ENCODE results near the gene GTSE1.
"Not testable (repeated sequence)": the region's sequence is repeated elsewhere in the genome, so short reads cannot be mapped to it uniquely, and the experiment has no call there.

Gene GTSE1

DNA sequence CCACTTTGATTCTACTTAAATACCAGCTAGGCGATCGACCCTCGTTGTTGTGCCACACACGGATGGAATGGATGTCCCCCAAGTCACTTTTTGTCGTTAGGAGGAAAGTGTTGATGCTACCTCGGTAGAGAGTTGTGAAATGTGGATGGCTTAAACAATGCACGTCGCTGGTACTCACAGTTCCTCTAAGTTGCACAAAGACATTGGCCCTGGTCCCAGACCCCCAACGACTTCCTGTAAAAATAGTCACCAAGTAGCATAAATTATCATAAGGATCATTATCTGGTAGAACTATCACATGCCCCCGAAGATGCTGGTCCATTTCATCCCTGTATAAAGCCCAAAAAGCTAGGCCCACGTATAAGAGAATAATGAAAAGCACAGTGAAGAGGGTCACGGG lies 37.3 kb upstream of the GTSE1 start:
- FAIRE-seq (no peak), DNase-seq (ENCODE audit: insufficient read length, low spot score) (no peak)
- no peak for TF ChIP-seq PAX5 (IDR thresholded peaks at IDR 0.05; ENCODE audit: insufficient read depth, low read length, severe bottlenecking)
- no peak for TF ChIP-seq POLR2AphosphoS5 (IDR thresholded peaks at IDR 0.05; ENCODE audit: low read depth, low read length)
- no peak for TF ChIP-seq SPI1 (IDR thresholded peaks at IDR 0.05; ENCODE audit: low read depth, low read length)
- no peak for TF ChIP-seq POLR2A (IDR thresholded peaks at IDR 0.05; ENCODE audit: low read depth, low read length)
- TF ChIP-seq TAF1 (IDR thresholded peaks at IDR 0.05; ENCODE audit: low read depth, low read length), result no peak
- TF ChIP-seq POU2F2 (IDR thresholded peaks at IDR 0.05; ENCODE audit: low read depth, low read length), result no peak

DNA sequence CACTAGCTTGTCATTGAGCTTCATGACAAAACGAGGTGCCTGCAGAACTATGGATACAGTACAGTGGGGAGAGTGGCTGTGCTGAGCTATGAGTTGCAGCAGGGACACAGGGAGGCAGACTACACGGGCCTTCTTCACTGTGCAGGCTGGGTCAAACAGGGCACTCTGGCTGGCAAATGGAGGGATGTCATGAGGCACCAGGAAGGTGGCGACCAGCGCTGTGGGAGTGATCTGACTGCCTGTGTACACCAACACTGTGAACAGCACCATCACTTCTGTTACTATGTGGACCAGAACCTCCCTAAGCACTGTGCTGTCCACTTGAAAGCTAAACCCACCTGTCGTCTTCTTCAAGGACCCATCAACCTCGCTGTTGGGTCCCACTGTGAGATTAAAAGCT lies 36.6 kb upstream of the GTSE1 start:
- no peak for TF ChIP-seq PAX5 (IDR thresholded peaks at IDR 0.05; ENCODE audit: insufficient read depth, low read length, severe bottlenecking)
- no peak for TF ChIP-seq TAF1 (IDR thresholded peaks at IDR 0.05; ENCODE audit: low read depth, low read length)
- TF ChIP-seq POLR2AphosphoS5 (IDR thresholded peaks at IDR 0.05; ENCODE audit: low read depth, low read length), result no peak
- no peak for TF ChIP-seq POLR2A (IDR thresholded peaks at IDR 0.05; ENCODE audit: low read depth, low read length)
- no peak for TF ChIP-seq POU2F2 (IDR thresholded peaks at IDR 0.05; ENCODE audit: low read depth, low read length)
- no peak for TF ChIP-seq SPI1 (IDR thresholded peaks at IDR 0.05; ENCODE audit: low read depth, low read length)
- FAIRE-seq, result no peak
- DNase-seq (ENCODE audit: insufficient read length, low spot score), result no peak

DNA sequence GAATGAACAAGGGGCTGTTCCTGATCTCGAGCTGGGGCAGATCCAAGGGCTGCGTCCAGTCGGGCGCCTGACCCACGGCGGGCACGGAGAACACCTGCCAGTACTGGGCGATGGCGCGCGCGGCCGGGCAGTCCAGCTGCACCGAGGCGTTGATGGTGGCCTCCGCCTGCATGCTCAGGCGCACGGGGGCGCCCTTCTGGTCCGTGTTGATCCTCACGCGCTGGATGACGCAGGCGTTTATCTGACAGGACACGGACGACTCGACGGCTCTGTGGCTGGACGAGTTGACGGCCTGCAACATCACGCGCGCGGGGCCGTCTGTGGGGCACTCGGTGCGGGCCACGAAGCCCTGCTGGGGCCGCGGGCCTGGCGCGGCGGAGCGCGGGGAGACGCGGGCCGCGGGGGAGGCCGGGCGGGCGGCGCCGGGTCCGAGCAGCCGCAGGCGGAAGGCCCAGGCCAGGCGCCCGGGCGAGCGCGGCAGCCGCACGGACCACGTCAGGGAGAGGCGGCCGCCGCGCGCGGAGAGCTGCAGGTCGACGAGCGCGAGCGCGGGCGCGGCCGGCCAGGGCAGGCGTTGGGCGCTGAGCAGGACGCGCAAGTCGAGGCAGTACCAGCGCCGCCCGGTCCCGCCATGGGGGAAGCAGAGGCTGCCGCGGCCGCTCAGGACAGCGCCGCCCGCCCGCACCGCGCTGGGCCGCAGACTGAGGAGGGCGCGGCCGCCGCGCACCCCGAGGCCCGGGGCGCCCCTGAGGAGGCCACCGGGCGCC lies 34.0 kb upstream of the GTSE1 start:
- DNase-seq (ENCODE audit: insufficient read length, low spot score), result no peak
- FAIRE-seq, result no peak
- no peak for TF ChIP-seq TAF1 (IDR thresholded peaks at IDR 0.05; ENCODE audit: low read depth, low read length)
- TF ChIP-seq POLR2AphosphoS5 (IDR thresholded peaks at IDR 0.05; ENCODE audit: low read depth, low read length), result no peak
- TF ChIP-seq PAX5 (IDR thresholded peaks at IDR 0.05; ENCODE audit: insufficient read depth, low read length, severe bottlenecking), result no peak
- no peak for TF ChIP-seq POLR2A (IDR thresholded peaks at IDR 0.05; ENCODE audit: low read depth, low read length)
- TF ChIP-seq POU2F2 (IDR thresholded peaks at IDR 0.05; ENCODE audit: low read depth, low read length), result no peak
- no peak for TF ChIP-seq SPI1 (IDR thresholded peaks at IDR 0.05; ENCODE audit: low read depth, low read length)

DNA sequence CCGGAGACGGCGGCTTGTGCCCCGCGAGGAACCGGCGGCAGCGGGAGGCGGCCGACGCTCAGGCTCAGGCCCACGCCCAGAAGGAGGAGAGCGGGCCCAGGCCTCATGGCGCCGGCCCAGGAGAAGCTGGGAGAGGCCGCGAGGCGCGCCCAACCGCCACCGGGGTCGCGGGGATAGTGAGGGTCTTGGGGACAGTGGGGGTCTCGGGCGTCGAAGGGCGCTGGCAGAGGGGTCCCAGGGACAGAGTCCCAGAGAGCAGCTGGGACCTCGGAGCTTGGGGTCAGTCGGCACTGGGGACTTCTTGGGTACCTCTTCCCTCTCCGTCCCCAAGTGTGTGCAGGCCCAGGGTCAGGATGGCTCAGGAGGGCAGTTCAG lies 33.5 kb upstream of the GTSE1 start, which contains the start of gene PKDREJ:
TSS of gene PKDREJ (minus strand) at position 128 of the 375 bp plus-strand sequence. CDS start at position 107, 21 bp downstream.
- TF ChIP-seq POU2F2 (IDR thresholded peaks at IDR 0.05; ENCODE audit: low read depth, low read length) (no peak), TAF1 (IDR thresholded peaks at IDR 0.05; ENCODE audit: low read depth, low read length) (no peak), SPI1 (IDR thresholded peaks at IDR 0.05; ENCODE audit: low read depth, low read length) (no peak), POLR2AphosphoS5 (IDR thresholded peaks at IDR 0.05; ENCODE audit: low read depth, low read length) (no peak), POLR2A (IDR thresholded peaks at IDR 0.05; ENCODE audit: low read depth, low read length) (no peak), PAX5 (IDR thresholded peaks at IDR 0.05; ENCODE audit: insufficient read depth, low read length, severe bottlenecking) (no peak)
- DNase-seq (ENCODE audit: insufficient read length, low spot score) (no peak), FAIRE-seq (no peak)

DNA sequence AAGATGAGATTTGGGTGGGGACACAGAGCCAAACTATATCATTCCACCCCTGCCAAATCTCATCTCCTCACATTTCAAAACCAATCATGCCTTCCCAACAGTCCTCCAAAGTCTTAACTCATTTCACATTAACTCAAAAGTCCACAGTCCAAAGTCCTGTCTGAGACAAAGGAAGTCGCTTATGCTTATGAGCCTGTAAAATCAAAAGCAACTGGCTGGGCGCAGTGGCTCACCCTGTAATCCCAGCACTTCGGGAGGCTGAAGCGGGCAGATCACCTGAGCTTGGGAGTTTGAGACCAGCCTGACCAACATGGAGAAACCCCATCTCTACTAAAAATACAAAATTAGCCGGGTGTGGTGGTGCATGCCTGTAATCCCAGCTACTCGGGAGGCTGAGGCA lies 32.1 kb upstream of the GTSE1 start:
- not testable (repeated sequence) for FAIRE-seq; DNase-seq (ENCODE audit: insufficient read length, low spot score)

DNA sequence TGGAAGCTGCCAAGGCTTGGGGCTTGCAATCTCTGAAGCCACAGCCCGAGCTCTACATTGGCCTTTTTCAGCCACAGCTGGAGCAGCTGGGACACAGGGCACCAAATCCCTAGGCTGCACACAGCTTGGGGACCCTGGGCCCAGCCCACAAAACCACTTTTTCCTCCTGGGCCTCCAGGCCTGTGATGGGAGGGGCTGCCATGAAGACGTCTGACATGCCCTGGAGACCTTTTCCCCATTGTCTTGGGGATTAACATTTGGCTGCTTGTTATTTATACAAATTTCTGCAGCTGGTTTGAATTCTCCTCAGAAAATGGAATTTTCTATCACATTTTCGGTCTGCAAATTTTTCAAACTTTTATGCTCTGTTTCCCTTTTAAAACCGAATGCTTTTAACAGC lies 31.0 kb upstream of the GTSE1 start:
- DNase-seq (ENCODE audit: insufficient read length, low spot score); FAIRE-seq: not testable (repeated sequence)

DNA sequence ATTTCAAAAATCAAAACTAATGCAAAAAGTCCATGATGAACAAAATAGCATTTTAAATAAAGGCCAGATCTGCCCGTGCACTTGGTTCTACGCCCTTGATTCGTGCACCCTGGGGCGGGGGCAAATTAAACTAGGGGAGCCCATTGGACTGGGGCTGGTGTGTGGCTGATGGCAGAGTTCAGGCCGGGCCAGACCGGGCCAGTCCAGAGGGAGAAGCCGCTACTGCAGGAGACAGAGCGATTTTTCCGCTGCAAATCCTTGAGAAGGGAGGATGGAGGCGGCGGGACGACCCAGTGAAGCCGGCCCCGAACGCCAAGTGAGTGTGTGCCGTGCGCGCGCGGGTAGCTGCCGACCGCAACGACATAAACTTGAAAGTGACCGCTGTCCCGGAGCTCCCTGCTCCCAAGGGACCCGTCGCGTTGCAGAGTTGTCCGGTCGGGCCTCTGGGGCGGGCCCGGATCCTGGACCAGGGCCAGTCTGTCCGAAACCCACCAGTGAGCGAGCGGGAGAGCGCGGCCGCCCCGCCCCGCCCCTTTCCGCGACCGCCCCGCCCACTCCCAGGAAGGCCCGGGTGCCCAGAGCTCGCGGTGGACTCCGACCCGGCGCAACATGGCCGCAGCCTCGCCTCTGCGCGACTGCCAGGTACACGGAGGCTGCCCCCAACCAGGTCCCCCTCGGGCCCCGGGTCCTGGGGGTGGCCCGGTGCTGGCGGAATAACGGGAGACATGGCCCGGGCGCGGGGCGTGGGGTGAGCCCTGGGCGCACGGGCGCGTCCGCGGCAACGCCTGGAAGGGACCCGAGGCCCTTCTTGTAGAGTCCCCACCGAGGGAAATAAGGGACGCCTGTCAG lies 29.0 kb upstream of the GTSE1 start, which contains the start of gene TTC38:
TSS of gene TTC38 (plus strand) at position 578 of the 849 bp plus-strand sequence. CDS start at position 610, 32 bp downstream.
- TF ChIP-seq POLR2AphosphoS5 (IDR thresholded peaks at IDR 0.05; ENCODE audit: low read depth, low read length) (no peak), POLR2A (IDR thresholded peaks at IDR 0.05; ENCODE audit: low read depth, low read length) (no peak), SPI1 (IDR thresholded peaks at IDR 0.05; ENCODE audit: low read depth, low read length) (no peak), POU2F2 (IDR thresholded peaks at IDR 0.05; ENCODE audit: low read depth, low read length) (no peak)
- DNase-seq (ENCODE audit: insufficient read length, low spot score) (peak; percentile 90), FAIRE-seq (peak; percentile 84)

DNA sequence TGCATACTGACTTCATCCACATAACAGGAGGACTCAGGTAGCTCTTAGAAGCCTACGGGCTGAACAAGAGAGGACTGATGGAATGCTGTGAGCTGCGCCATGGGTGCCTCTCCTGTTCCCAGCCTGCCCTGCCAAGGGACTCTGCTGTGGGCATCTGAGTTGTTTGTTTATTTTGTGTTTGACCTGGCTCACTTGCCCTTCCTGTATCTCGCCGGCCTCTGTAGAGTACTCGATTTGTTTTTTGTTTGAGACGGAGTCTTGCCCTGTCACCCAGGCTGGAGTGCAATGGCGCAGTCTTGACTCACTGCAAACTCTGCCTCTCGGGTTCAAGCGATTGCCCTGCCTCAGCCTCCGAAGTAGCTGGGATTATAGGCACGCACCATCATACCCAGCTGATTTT lies 27.1 kb upstream of the GTSE1 start:
- FAIRE-seq (no peak), DNase-seq (ENCODE audit: insufficient read length, low spot score) (no peak)
- TF ChIP-seq TAF1 (IDR thresholded peaks at IDR 0.05; ENCODE audit: low read depth, low read length), result no peak
- TF ChIP-seq SPI1 (IDR thresholded peaks at IDR 0.05; ENCODE audit: low read depth, low read length), result no peak
- TF ChIP-seq POLR2A (IDR thresholded peaks at IDR 0.05; ENCODE audit: low read depth, low read length), result no peak
- TF ChIP-seq PAX5 (IDR thresholded peaks at IDR 0.05; ENCODE audit: insufficient read depth, low read length, severe bottlenecking), result no peak

DNA sequence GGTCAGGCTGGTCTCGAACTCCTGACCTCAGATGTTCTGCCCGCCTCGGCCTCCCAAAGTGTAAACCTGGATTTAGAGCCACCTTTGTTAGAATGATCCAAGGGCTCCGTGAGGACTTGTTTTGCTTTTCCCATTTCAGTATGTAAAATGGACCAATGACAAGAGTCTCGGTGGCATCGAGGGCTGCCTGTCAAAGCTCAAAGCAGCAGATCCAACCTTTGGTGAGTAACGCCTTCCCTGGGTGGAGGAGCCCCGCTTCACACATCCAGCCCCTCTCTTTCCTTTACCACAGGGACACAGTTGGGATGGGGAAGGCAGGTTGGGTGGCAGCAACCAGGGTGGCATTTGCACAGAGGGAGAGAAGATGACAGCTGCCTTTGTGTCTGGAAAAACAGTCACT lies 24.5 kb upstream of the GTSE1 start:
- TF ChIP-seq SPI1 (IDR thresholded peaks at IDR 0.05; ENCODE audit: low read depth, low read length), result no peak
- TF ChIP-seq TAF1 (IDR thresholded peaks at IDR 0.05; ENCODE audit: low read depth, low read length), result no peak
- no peak for TF ChIP-seq POU2F2 (IDR thresholded peaks at IDR 0.05; ENCODE audit: low read depth, low read length)
- no peak for TF ChIP-seq PAX5 (IDR thresholded peaks at IDR 0.05; ENCODE audit: insufficient read depth, low read length, severe bottlenecking)
- DNase-seq (ENCODE audit: insufficient read length, low spot score), result no peak
- FAIRE-seq, result no peak

DNA sequence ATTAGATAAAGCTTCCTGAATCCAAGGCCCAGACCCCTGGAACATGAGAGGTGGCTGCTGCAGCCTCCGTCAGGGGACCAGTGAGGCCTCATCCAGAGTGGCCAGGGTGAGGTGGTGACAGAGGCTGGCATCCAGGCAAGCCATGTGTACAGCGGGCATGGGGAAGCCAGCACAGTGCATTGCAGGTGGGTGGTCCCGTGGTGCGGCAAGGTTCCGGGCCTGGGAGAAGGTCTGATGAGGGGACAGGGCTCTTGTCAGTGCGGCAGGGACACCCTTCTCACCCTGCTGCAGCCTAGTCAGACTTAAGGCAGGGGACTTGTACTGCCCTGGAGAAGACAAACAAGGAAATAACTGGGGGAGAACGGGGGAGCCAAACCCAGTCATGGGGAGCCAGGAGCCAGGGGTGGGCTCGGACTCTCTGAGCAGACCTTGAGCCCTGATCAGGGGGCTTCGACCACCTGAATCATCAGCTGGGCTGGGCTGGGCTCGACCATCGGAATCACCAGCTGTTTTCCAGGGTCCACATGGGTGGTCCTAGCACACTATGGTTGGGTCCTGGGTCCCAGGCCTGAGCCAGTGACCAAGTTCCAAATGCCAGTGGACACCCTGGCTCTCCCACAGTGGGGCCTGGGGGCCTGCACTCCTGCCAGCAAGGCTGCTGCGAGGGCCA lies 23.8 kb upstream of the GTSE1 start:
- FAIRE-seq (no peak), DNase-seq (ENCODE audit: insufficient read length, low spot score) (no peak)
- TF ChIP-seq POLR2A (IDR thresholded peaks at IDR 0.05; ENCODE audit: low read depth, low read length), result no peak
- no peak for TF ChIP-seq PAX5 (IDR thresholded peaks at IDR 0.05; ENCODE audit: insufficient read depth, low read length, severe bottlenecking)
- no peak for TF ChIP-seq POLR2AphosphoS5 (IDR thresholded peaks at IDR 0.05; ENCODE audit: low read depth, low read length)
- no peak for TF ChIP-seq TAF1 (IDR thresholded peaks at IDR 0.05; ENCODE audit: low read depth, low read length)
- TF ChIP-seq POU2F2 (IDR thresholded peaks at IDR 0.05; ENCODE audit: low read depth, low read length), result no peak
- TF ChIP-seq SPI1 (IDR thresholded peaks at IDR 0.05; ENCODE audit: low read depth, low read length), result no peak
